Endothelial cell of umbilical vein (primary cell): ENCODE results near the gene DLGAP4. TPM values are rescaled to one million over a fixed set of nuclear protein-coding genes. Genes with fewer than 3 reads are reported as not detected.

Experiments used
- BruUV-seq: library from RNA; stranded (reverse); fragments of 400-500 nt; replicated peaks from 2 replicates; lab custom pipeline; 2021; lab: Mats Ljungman, UMichigan
- CTCF ChIA-PET: fragments of 300-600, 350-600 bp; sonication (Branson Sonifier 250); formaldehyde crosslinking; loops from one replicate; lab custom pipeline; 2021; ENCODE audit warnings: antibody characterized with exemption, inconsistent platforms; lab: Charles Lee
- POLR2A ChIA-PET: fragments of 300-600, 350-600 bp; sonication (Branson Sonifier 250); formaldehyde crosslinking; loops from one replicate; lab custom pipeline; 2021; ENCODE audit warnings: antibody characterized with exemption, inconsistent platforms; lab: Charles Lee
- DNase-seq: peaks from one replicate; pipeline ENCODE4 v3.0.0-alpha.2; 2011; ENCODE audit warnings: low read depth, low spot score
- FAIRE-seq: peaks from 2 replicates; lab custom pipeline; 2011; peaks lifted over from hg19 to GRCh38; lab: Jason Lieb, UNC
- H2AFZ ChIP-seq: 2 replicates; pipeline ENCODE4 v1.6.0; 2012; ENCODE audit warnings: low read depth, low read length, control low read depth, inconsistent platforms
- H3K27ac ChIP-seq: 2 replicates; pipeline ENCODE4 v1.5.1; 2011; ENCODE audit warnings: low read depth, mild to moderate bottlenecking, control low read depth, low read length, moderate library complexity; ENCODE audit not compliant: insufficient read depth
- H3K27me3 ChIP-seq, 2 experiments: 2 replicates each; pipeline versions ENCODE4 v1.6.0 to v1.6.1; 2011; ENCODE audit warnings: low read length in 2 of 2, mixed read lengths in 1 of 2; ENCODE audit not compliant: control insufficient read depth in 2 of 2, insufficient read depth in 2 of 2
- H3K36me3 ChIP-seq, 2 experiments: 2 replicates in 1 of 2; 3 replicates in 1 of 2; pipeline ENCODE4 v1.5.1; 2011; ENCODE audit warnings: low read length in 2 of 2, mild to moderate bottlenecking in 1 of 2, moderate library complexity in 1 of 2; ENCODE audit not compliant: control insufficient read depth in 2 of 2, insufficient read depth in 2 of 2; ENCODE audit errors: extremely low read depth in 1 of 2
- H3K4me1 ChIP-seq: 3 replicates; pipeline ENCODE4 v1.5.1; 2011; ENCODE audit warnings: mild to moderate bottlenecking, low read length; ENCODE audit not compliant: control insufficient read depth, insufficient read depth; ENCODE audit errors: extremely low read depth
- H3K4me2 ChIP-seq: 2 replicates; pipeline ENCODE4 v1.6.1; 2011; ENCODE audit warnings: low read length, control low read depth, mixed read lengths; ENCODE audit not compliant: insufficient read depth
- H3K4me3 ChIP-seq, 3 experiments: fragments of 200-600 bp in 1 of 3; sonication (generic), shearing (Covaris generic) in 1 of 3; replicated peaks in 1 of 3; 2 replicates each; pipeline ENCODE4 v1.5.1; 2011 to 2016; ENCODE audit warnings: control low read depth in 3 of 3, low read length in 3 of 3, mild to moderate bottlenecking in 2 of 3, inconsistent platforms in 1 of 3, low read depth in 1 of 3, moderate library complexity in 1 of 3; ENCODE audit not compliant: insufficient read depth in 1 of 3
- H3K79me2 ChIP-seq: 2 replicates; pipeline ENCODE4 v1.6.0; 2012; ENCODE audit warnings: low read length, inconsistent platforms; ENCODE audit not compliant: control insufficient read depth, insufficient read depth
- H3K9ac ChIP-seq: replicated peaks from 2 replicates; pipeline ENCODE3; 2011; ENCODE audit warnings: low read length, control low read depth; ENCODE audit not compliant: insufficient read depth; ENCODE audit errors: extremely low read depth
- H3K9me1 ChIP-seq: replicated peaks from 3 replicates; pipeline ENCODE4 v1.6.0; 2011; ENCODE audit warnings: mild to moderate bottlenecking, low read length; ENCODE audit not compliant: control insufficient read depth, insufficient read depth; ENCODE audit errors: extremely low read depth
- H3K9me3 ChIP-seq: replicated peaks from 2 replicates; pipeline ENCODE4 v1.5.1; 2012; ENCODE audit warnings: low read length, inconsistent platforms; ENCODE audit not compliant: control insufficient read depth, insufficient read depth
- H4K20me1 ChIP-seq: replicated peaks from 2 replicates; pipeline ENCODE3; 2011; ENCODE audit warnings: mild to moderate bottlenecking, low read length; ENCODE audit not compliant: control insufficient read depth, insufficient read depth; ENCODE audit errors: extremely low read depth
- EZH2 ChIP-seq: IDR thresholded peaks from 2 replicates; pipeline ENCODE4 v1.6.1; 2012; ENCODE audit warnings: borderline replicate concordance, low read depth, mild to moderate bottlenecking, moderate library complexity, low read length, inconsistent platforms; ENCODE audit not compliant: severe bottlenecking
- FOS ChIP-seq: IDR thresholded peaks from 2 replicates; pipeline ENCODE4 v1.6.1; 2011; ENCODE audit warnings: mild to moderate bottlenecking, low read length, moderate library complexity, borderline replicate concordance; ENCODE audit not compliant: insufficient read depth
- GATA2 ChIP-seq: IDR thresholded peaks from 2 replicates; pipeline ENCODE4 v1.7.0; 2011; ENCODE audit warnings: low read depth, mild to moderate bottlenecking, moderate library complexity, mixed read lengths, low read length; ENCODE audit not compliant: insufficient read length, insufficient read depth
- JUN ChIP-seq: IDR thresholded peaks from 2 replicates; pipeline ENCODE4 v1.6.1; 2011; ENCODE audit warnings: borderline replicate concordance, low read depth; ENCODE audit not compliant: insufficient read length, insufficient read depth
- MYC ChIP-seq: IDR thresholded peaks from one replicate; pipeline ENCODE4 v1.6.1; 2011; ENCODE audit warnings: mild to moderate bottlenecking, low read depth, low read length
- POLR2A ChIP-seq: IDR thresholded peaks from 2 replicates; pipeline ENCODE4 v1.6.1; 2012; ENCODE audit warnings: low read depth, mild to moderate bottlenecking, control low read depth, low read length
- POLR2AphosphoS5 ChIP-seq: IDR thresholded peaks from 2 replicates; pipeline ENCODE4 v1.6.1; 2012; ENCODE audit warnings: low read depth, mild to moderate bottlenecking, control low read depth, low read length, moderate library complexity; ENCODE audit not compliant: insufficient read depth
- dilution Hi-C: fragments of 300-500 bp; cut with MboI; formaldehyde crosslinking; loops from one replicate; pipeline ENCODE4 v1.15.0; 2019; ENCODE audit warnings: low sequenced_read_pairs; ENCODE audit not compliant: extremely low pct_ligation_motif_present
- intact Hi-C: fragments of 100-400 bp; cut with micrococcal nuclease; formaldehyde crosslinking; loops from one replicate; pipeline ENCODE4 v1.10.0; 2022
- polyA plus RNA-seq, 4 experiments: library from polyadenylated mRNA; depleted of rRNA in 3 of 4; stranded (reverse) in 3 of 4; unstranded in 1 of 4; fragments of >200 nt; gene quantifications; 2 replicates each; pipeline versions ENCODE4 v1.2.1 to v1.2.3, GENCODE V29; 2011 to 2012; ENCODE audit warnings: missing spikeins in 1 of 4
- total RNA-seq: library from RNA; stranded (reverse); gene quantifications from 2 replicates; pipeline ENCODE4 v1.2.3, GENCODE V29; 2021
- TF ChIP-seq, protein P1 (sequence below), 2 donors: IDR thresholded peaks; 1 replicate in 1 of 2; 2 replicates in 1 of 2; pipeline ENCODE4 v1.5.1; 2011; ENCODE audit warnings: low read length in 2 of 2, mild to moderate bottlenecking in 2 of 2, moderate library complexity in 2 of 2, control low read depth in 1 of 2, inconsistent platforms in 1 of 2, low read depth in 1 of 2; ENCODE audit not compliant: insufficient read depth in 1 of 2; ENCODE audit errors: extremely low read depth in 1 of 2
- TF ChIP-seq, protein P2 (sequence below): IDR thresholded peaks from 2 replicates; pipeline ENCODE4 v1.6.1; 2011; ENCODE audit not compliant: insufficient read depth, insufficient read length

The DLGAP4 gene
- total and polyA plus RNA-seq, 2 donors (not counting 3 experiments of a cell fraction or from before 2014, with no cell fraction given): 57.5 to 125 TPM

- no peak overlapping the region for H3K4me3 ChIP-seq
- H3K9me1 ChIP-seq: no peaks in the 10 kb centered on the region
- intact Hi-C loops: no loop called here
- TF ChIP-seq JUN (no peak), FOS (no peak), MYC (no peak), POLR2AphosphoS5 (no peak), GATA2 (no peak), POLR2A (no peak), EZH2 (no peak)
- TF ChIP-seq, protein P1, sequence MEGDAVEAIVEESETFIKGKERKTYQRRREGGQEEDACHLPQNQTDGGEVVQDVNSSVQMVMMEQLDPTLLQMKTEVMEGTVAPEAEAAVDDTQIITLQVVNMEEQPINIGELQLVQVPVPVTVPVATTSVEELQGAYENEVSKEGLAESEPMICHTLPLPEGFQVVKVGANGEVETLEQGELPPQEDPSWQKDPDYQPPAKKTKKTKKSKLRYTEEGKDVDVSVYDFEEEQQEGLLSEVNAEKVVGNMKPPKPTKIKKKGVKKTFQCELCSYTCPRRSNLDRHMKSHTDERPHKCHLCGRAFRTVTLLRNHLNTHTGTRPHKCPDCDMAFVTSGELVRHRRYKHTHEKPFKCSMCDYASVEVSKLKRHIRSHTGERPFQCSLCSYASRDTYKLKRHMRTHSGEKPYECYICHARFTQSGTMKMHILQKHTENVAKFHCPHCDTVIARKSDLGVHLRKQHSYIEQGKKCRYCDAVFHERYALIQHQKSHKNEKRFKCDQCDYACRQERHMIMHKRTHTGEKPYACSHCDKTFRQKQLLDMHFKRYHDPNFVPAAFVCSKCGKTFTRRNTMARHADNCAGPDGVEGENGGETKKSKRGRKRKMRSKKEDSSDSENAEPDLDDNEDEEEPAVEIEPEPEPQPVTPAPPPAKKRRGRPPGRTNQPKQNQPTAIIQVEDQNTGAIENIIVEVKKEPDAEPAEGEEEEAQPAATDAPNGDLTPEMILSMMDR (IDR thresholded peaks at IDR 0.05; ENCODE audit: extremely low read depth in 1 of 2, insufficient read depth in 1 of 2, low read depth in 1 of 2, low read length in 2 of 2): no peak
- TF ChIP-seq, protein P2, sequence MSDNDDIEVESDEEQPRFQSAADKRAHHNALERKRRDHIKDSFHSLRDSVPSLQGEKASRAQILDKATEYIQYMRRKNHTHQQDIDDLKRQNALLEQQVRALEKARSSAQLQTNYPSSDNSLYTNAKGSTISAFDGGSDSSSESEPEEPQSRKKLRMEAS: no peak
- ChIA-PET CTCF (interaction anchor here (1.0 to 1.5 kb wide), 3 partner anchors 37 to 200 kb away, joined by 3 to 6 read pairs (median 5); no protein-coding TSS in a partner anchor), POLR2A (interaction anchor here (0.5 kb wide), 1 partner anchor 10 kb away, joined by 4 read pairs; no protein-coding TSS in a partner anchor)
- H3K4me2 ChIP-seq: no peak overlapping the region
- H3K27me3 ChIP-seq: peaks cover 14 to 19% of the 10 kb centered on the region in 2 experiments
- DNase-seq (no peak), FAIRE-seq (no peak)
- H3K27ac ChIP-seq: no peak overlapping the region
- H3K36me3 ChIP-seq: no peaks in the 10 kb centered on the region
- no peak overlapping the region for H2AFZ ChIP-seq
- H3K4me1 ChIP-seq: no peaks in the 10 kb centered on the region
- no peaks in the 10 kb centered on the region for H3K79me2 ChIP-seq
- no peak overlapping the region for H3K9ac ChIP-seq
- H4K20me1 ChIP-seq: no peaks in the 10 kb centered on the region
- dilution Hi-C loops: no loop called here
- BruUV-seq: no TSS peak
- H3K9me3 ChIP-seq: no peaks in the 10 kb centered on the region
Observed at GRCh38 chr20:36402708-36403107, 96.6 kb downstream of the DLGAP4 start.
